Renal cortical epithelial cell (primary cell): ENCODE measurements around the gene VWA8. TPM values are rescaled to one million over a fixed set of nuclear protein-coding genes. Genes with fewer than 3 reads are reported as not detected.

Source experiments
- DNase-seq: peaks from one replicate; pipeline ENCODE4 v3.0.0-alpha.2; 2011; ENCODE audit warnings: low read depth
- total RNA-seq: library from RNA; depleted of rRNA; stranded (reverse); fragments of >200 nt; gene quantifications from 2 replicates; pipeline ENCODE4 v1.2.3, GENCODE V29; 2014

VWA8 gene
- total RNA-seq, 1 donor from 2014 or later = 45.4 TPM

DNA sequence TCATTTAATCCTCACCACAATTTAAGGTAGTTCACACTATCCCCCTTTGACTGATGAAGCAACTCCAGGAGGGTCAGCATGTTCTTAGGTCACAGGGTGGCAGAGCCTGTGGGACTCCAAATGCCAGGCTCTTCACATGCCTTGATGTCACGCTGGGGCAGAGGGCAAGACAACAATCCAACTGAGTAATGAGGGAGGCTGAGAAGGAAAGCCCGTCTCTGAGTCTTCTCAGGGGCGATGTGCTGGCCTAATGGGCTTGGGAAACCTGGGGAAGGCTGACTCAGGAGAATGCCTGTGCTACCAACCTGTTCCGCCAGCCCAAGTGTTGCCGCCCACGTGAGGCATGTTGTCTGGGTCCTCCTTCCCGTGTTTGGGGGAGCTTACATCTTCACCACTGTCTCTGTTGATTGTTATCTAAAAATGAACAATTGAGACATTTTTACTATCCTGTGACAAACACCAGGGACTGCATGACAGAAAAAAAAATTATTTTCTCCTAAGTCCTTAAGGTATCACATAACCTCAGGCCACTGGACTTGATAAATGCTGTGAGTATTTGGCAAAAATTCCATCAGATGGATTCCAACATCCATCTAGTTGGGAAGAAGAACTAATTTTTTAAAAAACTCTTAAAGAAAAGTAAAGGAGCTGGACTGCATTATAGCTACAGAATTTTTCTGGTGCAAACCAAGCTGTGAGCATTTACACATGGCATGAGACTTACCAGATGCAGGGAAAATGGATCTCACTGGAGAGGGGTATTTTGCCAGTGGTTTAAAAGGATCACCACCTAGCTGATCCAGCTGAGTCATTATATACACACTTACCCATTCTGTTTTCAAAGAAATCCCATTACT is 346.0 kb downstream of the VWA8 start:
- DNase-seq = no peak

DNA sequence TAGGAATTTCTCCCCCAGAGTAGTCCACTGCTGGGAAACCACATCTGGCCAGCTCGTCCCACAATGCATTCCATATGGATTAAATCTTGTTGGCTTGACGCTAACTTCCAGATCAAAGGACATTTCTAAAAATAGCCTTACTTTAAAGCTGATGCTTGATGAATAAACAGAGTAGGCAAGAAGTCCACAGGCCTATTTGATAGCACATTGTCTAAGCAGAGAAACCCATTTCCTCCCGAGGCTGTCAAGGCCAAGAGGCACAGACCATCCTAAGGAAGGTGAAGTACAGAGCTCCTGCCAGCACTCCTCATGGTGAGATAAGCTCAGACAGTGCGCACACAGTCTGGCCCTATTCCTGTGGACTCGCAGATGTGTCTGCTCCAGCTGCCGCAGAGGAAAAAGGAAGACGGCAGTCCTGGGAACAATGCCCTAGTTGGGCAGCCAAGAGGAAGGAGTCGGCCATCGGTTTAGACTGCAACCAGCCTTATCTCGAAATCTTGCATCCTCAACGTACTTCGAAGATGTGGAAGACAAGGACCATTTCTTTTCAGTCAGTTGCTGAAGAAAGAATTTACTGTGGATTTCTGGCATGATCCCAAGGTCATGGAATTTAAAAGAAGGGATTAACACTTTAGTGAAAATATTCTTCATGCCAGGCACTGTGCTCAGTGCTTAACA is 346.8 kb downstream of the VWA8 start:
- DNase-seq = no peak

- DNase-seq = no peak
Observed at GRCh38 chr13:41613471-41613870, 347.4 kb downstream of the VWA8 start.

DNA sequence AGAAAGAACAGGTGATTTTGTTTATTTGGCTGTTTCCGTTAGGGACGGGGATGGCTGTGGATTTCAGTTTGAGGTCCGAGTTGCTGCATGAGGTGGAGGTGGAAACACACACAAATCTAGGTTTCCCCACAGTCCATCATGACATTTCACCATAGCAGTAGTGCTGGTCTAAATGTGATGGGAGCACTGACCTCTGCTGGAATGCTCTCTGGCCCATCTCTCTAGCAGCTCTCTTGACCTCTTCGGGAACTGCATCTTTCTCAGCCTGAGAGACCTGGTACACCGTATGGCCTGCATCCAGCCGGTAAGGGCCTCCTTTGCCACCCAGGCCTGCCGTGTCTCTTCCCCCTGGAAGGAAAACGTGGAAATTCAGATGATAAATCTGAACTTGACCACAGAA is 349.5 kb downstream of the VWA8 start:
- no peak for DNase-seq

- peak; percentile 52 for DNase-seq
Observed at GRCh38 chr13:41610404-41610803, 350.5 kb downstream of the VWA8 start.

DNA sequence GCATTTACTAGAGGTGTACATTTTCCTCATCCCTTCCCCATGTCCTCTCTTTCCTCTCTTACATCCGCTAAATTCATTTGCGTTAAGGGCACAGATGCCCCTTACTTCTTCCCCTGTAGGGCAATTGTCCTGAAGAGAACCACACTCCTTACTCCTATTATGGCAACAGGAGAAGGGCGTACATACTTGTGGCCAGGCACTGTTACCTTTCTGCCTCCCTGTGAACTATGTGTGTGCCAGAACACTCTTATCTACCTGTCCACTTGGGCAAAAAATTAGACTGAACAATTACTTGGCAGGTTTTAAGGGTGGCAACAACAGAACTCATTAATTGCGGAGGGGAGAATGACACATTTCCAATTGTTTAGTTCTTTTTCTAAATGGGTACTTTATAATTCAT is 351.1 kb downstream of the VWA8 start:
- DNase-seq = no peak

DNA sequence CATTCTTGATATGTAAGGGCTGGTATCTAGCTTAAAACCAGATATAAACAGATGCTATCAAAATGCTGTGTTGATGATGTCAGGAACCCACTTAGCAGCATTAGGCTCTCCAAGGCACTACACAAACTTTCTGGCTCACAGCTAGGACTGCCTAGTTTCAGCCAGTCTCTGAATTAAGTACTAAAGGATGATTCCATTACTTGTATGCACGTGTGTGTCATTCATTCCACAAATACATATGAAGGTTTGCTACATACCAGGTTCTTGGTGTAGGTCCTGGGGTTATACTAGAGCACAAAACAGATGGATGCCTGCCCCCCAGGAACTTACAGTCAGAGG is 352.1 kb downstream of the VWA8 start:
- DNase-seq = no peak

- no peak for DNase-seq
Observed at GRCh38 chr13:41608111-41608838, 352.6 kb downstream of the VWA8 start.

GRCh38 chr13:41606646-41607045 is 354.3 kb downstream of the VWA8 start:
- no peak for DNase-seq

DNA sequence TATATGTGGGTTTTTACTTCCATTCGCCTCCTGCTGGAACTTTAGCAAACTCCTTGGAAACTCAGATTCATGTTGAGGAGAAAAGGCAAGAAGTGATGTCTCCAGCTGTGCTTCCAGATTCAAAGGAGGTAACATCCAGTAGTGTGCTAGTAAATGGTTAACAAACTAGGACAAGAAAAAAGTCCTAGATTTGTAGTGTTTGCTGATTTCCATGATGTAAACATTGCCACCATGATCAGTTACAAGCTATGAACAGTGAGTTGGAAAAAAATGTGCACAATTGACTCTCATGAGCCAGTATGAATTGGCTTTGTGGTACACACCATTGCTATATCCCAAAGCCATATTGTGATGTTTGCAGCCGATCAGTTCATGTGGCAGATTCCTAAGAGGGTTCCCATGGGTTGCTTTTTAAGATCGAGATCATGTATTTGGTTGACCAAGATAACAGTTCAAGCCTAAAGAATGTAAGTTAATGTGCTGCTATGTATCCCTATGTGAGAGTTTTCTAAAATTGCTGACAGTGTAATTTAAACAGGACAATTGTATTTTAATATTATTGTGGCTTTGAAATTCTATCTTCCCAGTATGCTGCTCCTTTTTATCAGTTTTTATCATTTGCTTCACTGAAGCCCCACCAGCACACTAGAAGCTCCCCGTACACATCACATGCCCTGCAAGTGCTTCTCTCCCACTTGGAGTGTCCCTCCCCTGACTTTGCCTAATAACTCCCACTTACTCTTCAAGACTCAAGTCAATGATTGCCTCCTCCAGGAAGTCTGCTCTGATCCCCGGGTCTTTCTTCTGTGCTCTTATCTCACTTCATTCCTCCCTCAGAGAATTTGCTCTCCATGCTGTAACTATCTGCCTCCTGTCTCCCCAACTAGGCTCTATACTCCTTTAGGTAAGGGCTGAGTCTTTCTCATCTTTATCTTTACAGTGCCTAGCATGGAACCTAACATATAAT is 355.3 kb downstream of the VWA8 start:
- no peak for DNase-seq

DNA sequence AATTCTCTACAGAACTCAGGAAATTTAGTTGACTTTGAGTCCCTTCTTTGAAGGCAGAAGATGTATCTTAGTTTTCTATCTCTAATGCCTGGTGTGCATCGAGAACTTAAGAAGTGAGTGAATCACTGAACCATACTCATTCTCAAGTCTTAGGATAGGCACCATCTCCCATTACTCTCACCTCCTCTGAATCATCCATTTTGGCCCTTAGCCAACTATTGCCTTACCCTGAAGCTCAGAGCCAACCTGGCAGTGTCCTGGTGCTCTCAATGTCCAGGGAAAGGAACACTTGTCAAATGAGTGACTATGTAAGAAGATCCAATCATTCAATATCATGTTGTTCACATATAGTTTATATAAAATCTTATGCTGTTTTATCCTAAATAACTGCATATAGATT is 357.0 kb downstream of the VWA8 start:
- peak; percentile 93 for DNase-seq

- DNase-seq = no peak
Observed at GRCh38 chr13:41601718-41602445, 359.0 kb downstream of the VWA8 start.

DNA sequence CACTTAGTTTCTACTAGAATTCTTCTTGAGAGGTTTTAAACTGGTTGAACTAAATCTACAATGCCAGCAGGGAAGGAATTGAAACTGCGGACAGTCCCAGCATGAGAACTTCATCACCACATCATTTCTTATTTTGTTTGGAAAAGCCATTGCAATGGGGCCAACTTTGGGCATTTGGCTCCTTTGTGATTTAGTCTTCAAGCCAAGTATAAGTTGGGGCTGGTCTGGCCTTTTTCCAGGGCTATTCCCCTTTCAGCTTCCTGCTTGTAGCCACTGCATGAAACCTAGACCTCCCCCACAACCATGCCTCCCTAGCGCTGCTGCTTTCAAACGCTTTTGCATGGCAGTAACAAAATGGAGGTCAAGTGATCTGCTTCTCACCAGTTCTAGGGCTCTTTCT is 361.3 kb downstream of the VWA8 start:
- no peak for DNase-seq

GRCh38 chr13:41597348-41598041 is 363.4 kb downstream of the VWA8 start:
- DNase-seq = no peak

- DNase-seq = no peak
Observed at GRCh38 chr13:41596190-41596589, 364.7 kb downstream of the VWA8 start.

GRCh38 chr13:41595298-41595697 is 365.6 kb downstream of the VWA8 start:
- no peak for DNase-seq

DNA sequence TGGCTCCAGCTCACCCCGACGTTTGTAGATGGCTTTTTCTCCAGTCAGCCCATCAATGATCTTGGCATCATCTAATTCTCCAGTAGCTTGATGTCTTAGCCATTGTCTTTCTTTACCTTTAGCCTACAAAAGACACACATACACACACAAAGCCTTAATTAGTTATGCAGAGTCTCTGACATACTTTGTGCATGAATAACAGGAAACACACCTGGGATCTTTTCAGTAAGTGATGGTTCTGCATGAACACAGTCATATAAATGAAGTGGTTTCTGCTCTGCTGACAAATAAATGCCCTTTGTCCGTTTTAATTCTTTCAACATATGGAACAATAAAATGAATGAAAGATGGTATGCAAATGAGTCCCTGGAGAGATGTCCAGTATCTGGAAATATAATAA is 370.3 kb downstream of the VWA8 start:
- peak; percentile 71 for DNase-seq

GRCh38 chr13:41590122-41590521 is 370.8 kb downstream of the VWA8 start:
- DNase-seq = no peak

- DNase-seq = no peak
Observed at GRCh38 chr13:41589434-41589833, 371.5 kb downstream of the VWA8 start.

DNA sequence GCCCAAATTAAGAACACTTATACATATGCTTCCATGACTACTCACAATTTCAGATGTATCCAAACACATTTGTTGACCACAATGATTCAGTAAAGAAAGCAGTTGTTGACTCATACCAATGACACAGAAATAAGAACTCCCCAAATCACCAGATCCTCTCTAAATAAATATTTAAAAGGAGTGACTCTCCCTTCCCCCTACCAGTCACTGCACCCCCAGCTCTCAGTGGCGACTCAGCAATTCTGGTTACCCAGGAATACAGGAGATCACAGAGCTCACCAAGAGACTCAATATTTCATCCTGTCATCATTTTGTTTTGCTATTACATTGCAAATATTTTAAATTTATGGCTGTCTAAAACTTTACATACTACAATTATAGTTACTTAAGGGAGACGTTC is 372.0 kb downstream of the VWA8 start:
- DNase-seq = peak; percentile 95
